H1 (cell line): Measurements from ENCODE around the gene BSG. TPM values are rescaled to one million over a fixed set of nuclear protein-coding genes. Genes with fewer than 3 reads are reported as not detected.
"Not testable (repeated sequence)": the region's sequence is repeated elsewhere in the genome, so short reads cannot be mapped to it uniquely, and the experiment has no call there.

Experiments used
- CTCF ChIA-PET: fragments of 300-600 bp; sonication (Branson Sonifier 250); formaldehyde crosslinking; loops from one replicate; lab custom pipeline; 2021; ENCODE audit not compliant: partially characterized antibody; lab: Charles Lee
- POLR2A ChIA-PET: fragments of 300-600 bp; sonication (Branson Sonifier 250); formaldehyde crosslinking; loops from one replicate; lab custom pipeline; 2021; ENCODE audit warnings: inconsistent platforms; ENCODE audit not compliant: partially characterized antibody; lab: Charles Lee
- DNase-seq, 2 experiments: peaks; one replicate each; pipeline versions ENCODE4 v3.0.0 to v3.0.0-alpha.2; 2010 to 2022; ENCODE audit warnings: low spot score in 2 of 2, low read depth in 1 of 2, mixed read lengths in 1 of 2
- FAIRE-seq: peaks from 2 replicates; lab custom pipeline; 2011; peaks lifted over from hg19 to GRCh38; lab: Jason Lieb, UNC
- H2AFZ ChIP-seq: 2 replicates; pipeline ENCODE4 v1.8.1; 2012; ENCODE audit warnings: low read length, inconsistent platforms
- H2AK5ac ChIP-seq: 2 replicates; pipeline ENCODE4 v1.6.1; 2013; ENCODE audit warnings: low read depth, low read length
- H2BK120ac ChIP-seq: replicated peaks from 2 replicates; pipeline ENCODE3; 2013; ENCODE audit warnings: low read depth, low read length, inconsistent platforms
- H2BK12ac ChIP-seq: 2 replicates; pipeline ENCODE4 v1.6.1; 2013; ENCODE audit warnings: low read depth, low read length
- H2BK15ac ChIP-seq: 2 replicates; pipeline ENCODE4 v1.6.1; 2013; ENCODE audit warnings: low read length
- H2BK20ac ChIP-seq: 2 replicates; pipeline ENCODE4 v1.6.1; 2013; ENCODE audit warnings: low read length
- H2BK5ac ChIP-seq: 2 replicates; pipeline ENCODE4 v1.6.1; 2013; ENCODE audit warnings: low read depth, low read length
- H3K14ac ChIP-seq: 2 replicates; pipeline ENCODE4 v1.6.1; 2013; ENCODE audit warnings: inconsistent platforms; ENCODE audit not compliant: insufficient read length
- H3K18ac ChIP-seq: 2 replicates; pipeline ENCODE4 v1.6.1; 2013; ENCODE audit warnings: low read length; ENCODE audit errors: extremely low read depth
- H3K23ac ChIP-seq: 2 replicates; pipeline ENCODE4 v1.6.1; 2013; ENCODE audit warnings: inconsistent platforms; ENCODE audit not compliant: insufficient read length
- H3K23me2 ChIP-seq: 2 replicates; pipeline ENCODE4 v1.6.1; 2013; ENCODE audit warnings: low read depth, low read length
- H3K27ac ChIP-seq: 2 replicates; pipeline ENCODE4 v1.6.1; 2011; ENCODE audit warnings: low read depth, low read length, inconsistent platforms
- H3K27me3 ChIP-seq, 4 experiments: replicated peaks in 1 of 4; 1 replicate in 1 of 4; 2 replicates in 3 of 4; pipeline versions ENCODE4 v1.6.1 to v1.8.1; 2011 to 2013; ENCODE audit warnings: low read length in 3 of 4, mild to moderate bottlenecking in 3 of 4, inconsistent platforms in 2 of 4, mixed read lengths in 2 of 4, moderate library complexity in 1 of 4; ENCODE audit not compliant: control insufficient read depth in 3 of 4, insufficient read depth in 3 of 4; ENCODE audit errors: extremely low read depth in 1 of 4
- H3K36me3 ChIP-seq, 4 experiments: 2 replicates each; pipeline versions ENCODE4 v1.6.1 to v1.8.1; 2011 to 2013; ENCODE audit warnings: mild to moderate bottlenecking in 4 of 4, low read length in 3 of 4, moderate library complexity in 2 of 4, control low read depth in 1 of 4, inconsistent platforms in 1 of 4; ENCODE audit not compliant: insufficient read depth in 4 of 4, control insufficient read depth in 2 of 4
- H3K4ac ChIP-seq: replicated peaks from 2 replicates; pipeline ENCODE3; 2013; ENCODE audit warnings: low read length, low read depth, mixed read lengths, inconsistent platforms; ENCODE audit not compliant: insufficient read length
- H3K4me1 ChIP-seq, 4 experiments: replicated peaks in 1 of 4; 1 replicate in 1 of 4; 2 replicates in 3 of 4; pipeline versions ENCODE4 v1.6.1 to v1.8.1; 2011 to 2013; ENCODE audit warnings: low read length in 3 of 4, inconsistent platforms in 2 of 4, mixed read lengths in 1 of 4; ENCODE audit not compliant: insufficient read depth in 4 of 4, control insufficient read depth in 3 of 4
- H3K4me2 ChIP-seq, 2 experiments: 2 replicates each; pipeline versions ENCODE4 v1.6.1 to v1.8.1; 2011 to 2013; ENCODE audit warnings: low read depth in 2 of 2, low read length in 2 of 2, control low read depth in 1 of 2, inconsistent platforms in 1 of 2, mild to moderate bottlenecking in 1 of 2; ENCODE audit not compliant: insufficient read depth in 1 of 2
- H3K4me3 ChIP-seq, 4 experiments: fragments of 200-600, 300-600 bp in 1 of 4; sonication (generic), shearing (Covaris generic), sonication (Bioruptor Twin) in 1 of 4; 2 replicates each; pipeline versions ENCODE4 v1.5.1 to v1.8.1; 2011 to 2016; ENCODE audit warnings: low read length in 4 of 4, low read depth in 3 of 4, control low read depth in 2 of 4, inconsistent platforms in 2 of 4, mild to moderate bottlenecking in 2 of 4, mixed read lengths in 1 of 4, moderate library complexity in 1 of 4; ENCODE audit not compliant: insufficient read depth in 2 of 4; ENCODE audit errors: extremely low read depth in 1 of 4
- H3K56ac ChIP-seq: replicated peaks from 2 replicates; pipeline ENCODE3; 2013; ENCODE audit warnings: low read depth, mild to moderate bottlenecking, mixed read lengths, low read length, inconsistent platforms; ENCODE audit not compliant: insufficient read length
- H3K79me1 ChIP-seq: 2 replicates; pipeline ENCODE4 v1.6.1; 2013; ENCODE audit warnings: low read depth, low read length, control low read depth
- H3K79me2 ChIP-seq, 2 experiments: 2 replicates each; pipeline versions ENCODE4 v1.6.1 to v1.8.1; 2012 to 2013; ENCODE audit warnings: low read length in 2 of 2, mild to moderate bottlenecking in 2 of 2, inconsistent platforms in 1 of 2; ENCODE audit not compliant: insufficient read depth in 2 of 2, control insufficient read depth in 1 of 2
- H3K9ac ChIP-seq, 4 experiments: replicated peaks in 1 of 4; 1 replicate in 1 of 4; 2 replicates in 3 of 4; pipeline versions ENCODE4 v1.6.1 to v1.8.1; 2011 to 2013; ENCODE audit warnings: low read depth in 3 of 4, low read length in 3 of 4, control low read depth in 2 of 4, mild to moderate bottlenecking in 2 of 4, moderate library complexity in 2 of 4, inconsistent platforms in 1 of 4; ENCODE audit errors: extremely low read depth in 1 of 4
- H3K9me3 ChIP-seq, 2 experiments: 2 replicates each; pipeline versions ENCODE4 v1.6.1 to v1.8.1; 2012 to 2013; ENCODE audit warnings: mild to moderate bottlenecking in 2 of 2, moderate library complexity in 2 of 2, control low read depth in 1 of 2, inconsistent platforms in 1 of 2, low read depth in 1 of 2, low read length in 1 of 2, mixed read lengths in 1 of 2; ENCODE audit not compliant: insufficient read depth in 2 of 2
- H4K20me1 ChIP-seq, 2 experiments: replicated peaks in 1 of 2; 2 replicates each; pipeline versions ENCODE3 to v1.8.1; 2011 to 2013; ENCODE audit warnings: inconsistent platforms in 2 of 2, low read length in 2 of 2, mild to moderate bottlenecking in 1 of 2; ENCODE audit not compliant: insufficient read depth in 2 of 2, control insufficient read depth in 1 of 2
- H4K5ac ChIP-seq: 2 replicates; pipeline ENCODE4 v1.6.1; 2013; ENCODE audit warnings: low read length, low read depth, mixed read lengths, inconsistent platforms; ENCODE audit not compliant: insufficient read length
- H4K8ac ChIP-seq: 2 replicates; pipeline ENCODE4 v1.8.0; 2013; ENCODE audit warnings: mild to moderate bottlenecking, moderate library complexity, low read length, inconsistent platforms; ENCODE audit not compliant: insufficient read depth; ENCODE audit errors: extremely low read depth
- H4K91ac ChIP-seq: replicated peaks from 2 replicates; pipeline ENCODE3; 2013; ENCODE audit warnings: low read length, mixed read lengths, inconsistent platforms; ENCODE audit not compliant: insufficient read length
- CBX5 ChIP-seq: fragments of 300-800, 300-1000 bp; sonication (generic); IDR thresholded peaks from 2 replicates; pipeline ENCODE4 v1.7.1; 2016; ENCODE audit warnings: antibody characterized with exemption, low read length, low read depth
- CREB1 ChIP-seq: IDR thresholded peaks from 2 replicates; pipeline ENCODE4 v1.6.1; 2012; ENCODE audit warnings: inconsistent platforms
- EGR1 ChIP-seq: IDR thresholded peaks from 2 replicates; pipeline ENCODE4 v1.6.1; 2011; ENCODE audit warnings: low read depth, low read length, borderline replicate concordance
- FOSL1 ChIP-seq: IDR thresholded peaks from 2 replicates; pipeline ENCODE4 v1.6.1; 2011; ENCODE audit warnings: mild to moderate bottlenecking, low read depth, low read length, moderate library complexity; ENCODE audit not compliant: insufficient read depth
- JUN ChIP-seq: IDR thresholded peaks from 2 replicates; pipeline ENCODE4 v1.6.1; 2011; ENCODE audit warnings: low read depth, mild to moderate bottlenecking, improper control_type of control experiment, low read length
- JUND ChIP-seq: IDR thresholded peaks from 2 replicates; pipeline ENCODE4 v1.6.1; 2011; ENCODE audit warnings: mild to moderate bottlenecking, improper control_type of control experiment, low read length
- KDM4A ChIP-seq: IDR thresholded peaks from one replicate; pipeline ENCODE4 v1.7.1; 2012; ENCODE audit warnings: low read depth, mild to moderate bottlenecking, moderate library complexity, low read length, inconsistent platforms; ENCODE audit not compliant: severe bottlenecking
- POLR2A ChIP-seq, 2 experiments: IDR thresholded peaks; 1 replicate in 1 of 2; 2 replicates in 1 of 2; pipeline ENCODE4 v1.6.1; 2011; ENCODE audit warnings: low read depth in 2 of 2, low read length in 2 of 2, mild to moderate bottlenecking in 2 of 2; ENCODE audit errors: control extremely low read depth in 1 of 2
- SP1 ChIP-seq: IDR thresholded peaks from 2 replicates; pipeline ENCODE4 v1.6.1; 2011; ENCODE audit warnings: low read depth, low read length
- TAF7 ChIP-seq: optimal IDR thresholded peaks from 2 replicates; pipeline ENCODE3; 2011; ENCODE audit warnings: low read depth, mild to moderate bottlenecking, inconsistent platforms, low read length, moderate library complexity, borderline replicate concordance
- WGBS, 2 experiments: shearing (Covaris generic) in 1 of 2; methylation state at CpG; one replicate each; pipeline versions ENCODE4 v1.1.6 to v1.1.7; 2013 to 2015; ENCODE audit warnings: low lambda C conversion rate in 2 of 2, mixed read lengths in 2 of 2, inconsistent platforms in 1 of 2, low coverage in 1 of 2, missing lambda C conversion rate in 1 of 2; ENCODE audit not compliant: insufficient replicate concordance in 2 of 2, insufficient coverage in 1 of 2, insufficient read length in 1 of 2; ENCODE audit errors: extremely low coverage in 1 of 2, missing lambda C conversion rate in 1 of 2; 5-methylcytosine and 5-hydroxymethylcytosine counted together
- polyA plus RNA-seq, 7 experiments: library from polyadenylated mRNA; depleted of rRNA in 3 of 7; stranded (reverse) in 5 of 7; unstranded in 2 of 7; fragments of >200 nt in 5 of 7; fragments of 200-250 nt in 2 of 7; gene quantifications; 1 replicate in 5 of 7; 2 replicates in 1 of 7; 4 replicates in 1 of 7; pipeline versions ENCODE4 v1.2.1 to v1.2.3, GENCODE V29; 2011 to 2013; ENCODE audit warnings: missing spikeins in 2 of 7, mixed read lengths in 2 of 7
- total RNA-seq: library from RNA; stranded (reverse); fragmentation: NEBNext Ultra II Directional; extraction: Animal tissue kit (Norgen Biotek cat#: 25700); gene quantifications from 2 replicates; pipeline ENCODE4 v1.2.1, GENCODE V29; 2021

The BSG gene
- total and polyA plus RNA-seq, 2 of the 8 experiments (the other 6 are each of a cell fraction or from before 2014, with no cell fraction given), result 726 to 1,055 TPM

GRCh38 chr19:602391-603301 lies 30.2 kb downstream of the BSG start (continued):
- TF ChIP-seq CBX5, result no peak
- TF ChIP-seq CREB1, result no peak
- TF ChIP-seq JUN, result no peak
- no peak for TF ChIP-seq FOSL1
- TF ChIP-seq KDM4A, result no peak
- no peak for TF ChIP-seq POLR2A (IDR thresholded peaks at IDR 0.05; ENCODE audit: control extremely low read depth in 1 of 2, low read depth in 2 of 2, low read length in 2 of 2)
- TF ChIP-seq EGR1, result no peak
- no peak for TF ChIP-seq JUND
- TF ChIP-seq SP1, result no peak
- TF ChIP-seq TAF7, result no peak

DNA sequence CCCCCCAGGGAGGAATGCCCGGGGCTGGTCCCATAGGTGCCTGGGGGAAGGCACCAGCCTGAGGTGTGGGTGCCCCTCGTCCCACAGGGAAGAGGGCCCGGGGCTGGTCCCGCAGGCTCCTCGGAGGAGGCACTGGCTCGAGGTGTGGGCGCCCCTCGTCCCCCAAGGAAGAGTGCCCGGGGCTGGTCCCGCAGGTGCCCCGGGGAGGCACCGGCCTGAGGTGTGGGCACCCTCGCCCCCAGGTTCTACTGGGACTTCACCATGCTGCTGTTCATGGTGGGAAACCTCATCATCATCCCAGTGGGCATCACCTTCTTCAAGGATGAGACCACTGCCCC lies 30.9 kb downstream of the BSG start:
- H2BK120ac ChIP-seq, H3K18ac ChIP-seq, H3K79me2 ChIP-seq, H2AK5ac ChIP-seq, H4K20me1 ChIP-seq, H2AFZ ChIP-seq, H2BK12ac ChIP-seq, H4K8ac ChIP-seq, H3K79me1 ChIP-seq, H3K4me1 ChIP-seq, H3K23me2 ChIP-seq, H3K9ac ChIP-seq, H2BK15ac ChIP-seq, H3K27me3 ChIP-seq, POLR2A ChIA-PET, H3K23ac ChIP-seq, FAIRE-seq, H4K5ac ChIP-seq, H3K4ac ChIP-seq, H3K4me3 ChIP-seq, H4K91ac ChIP-seq, H3K14ac ChIP-seq, H3K56ac ChIP-seq, DNase-seq, H3K27ac ChIP-seq, H2BK5ac ChIP-seq, H2BK20ac ChIP-seq, CTCF ChIA-PET, H3K4me2 ChIP-seq, H3K36me3 ChIP-seq: not testable (repeated sequence)
- whole genome bisulfite sequencing, 2 experiments, result 92% methylated on average over 10 of the region's 13 CpGs; no CpG with 5 or more reads in 1 of the 2 experiments
- H3K9me3 ChIP-seq, result peaks cover 0 to 30% of the 10 kb centered on the region in 2 experiments; a peak in 1 of 4 replicates
